ENCODE results near the gene LDB2. TPM values are rescaled to one million over a fixed set of nuclear protein-coding genes. Genes with fewer than 3 reads are reported as not detected.
"Not testable (repeated sequence)": the region's sequence is repeated elsewhere in the genome, so short reads cannot be mapped to it uniquely, and the experiment has no call there.

The LDB2 gene
- total and polyA plus RNA-seq, 3 donors from 2014 or later, result 14.6 to 17.8 (median 15.7) TPM

DNA sequence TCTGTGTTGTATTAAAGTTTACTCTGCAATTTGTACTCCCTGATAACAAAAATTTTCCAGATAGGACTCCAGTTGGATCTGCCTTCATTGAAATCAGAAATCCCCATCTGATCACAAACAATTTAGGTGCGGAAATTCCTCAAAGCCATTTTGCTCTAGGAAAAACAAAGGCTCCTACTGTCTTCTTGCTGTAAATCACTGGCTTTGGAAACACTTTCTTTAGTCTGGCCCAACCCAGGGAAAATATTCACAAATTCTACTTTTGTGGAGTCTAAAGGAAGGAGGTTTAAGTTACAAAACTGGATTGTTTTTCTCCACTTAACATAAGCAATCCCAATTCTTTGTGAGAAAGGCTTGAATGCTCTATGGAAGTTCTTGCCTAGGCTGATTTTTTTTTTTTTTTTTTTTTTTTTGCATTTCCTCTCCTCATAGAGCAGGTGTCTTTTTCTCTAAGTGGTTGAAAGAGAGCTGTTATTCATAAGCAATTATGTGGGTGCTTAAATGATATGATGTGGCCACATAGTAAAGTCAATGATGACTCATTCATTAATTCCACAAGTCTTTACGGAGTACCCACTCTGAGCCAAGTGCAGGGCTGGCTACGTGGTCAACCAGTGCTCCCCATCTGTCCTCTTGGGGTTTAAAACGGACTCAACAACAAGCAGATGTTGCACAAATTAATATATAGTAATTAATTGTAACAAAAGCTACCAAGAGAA lies 261.4 kb downstream of the LDB2 start:
- peaks cover 3% of the 10 kb centered on the region for H3K4me1 ChIP-seq
- no peak overlapping the region for H3K4me3 ChIP-seq
- DNase-seq, result no peak
- WGBS, 2 donors, result 63 to 65% methylated on average over 4 of the region's 4 CpGs
- no peaks in the 10 kb centered on the region for H3K27me3 ChIP-seq
- H3K36me3 ChIP-seq (ENCODE audit: low read depth, missing control alignments), result no peaks in the 10 kb centered on the region
- H3K9me3 ChIP-seq, result no peaks in the 10 kb centered on the region
- TF ChIP-seq, protein P1, sequence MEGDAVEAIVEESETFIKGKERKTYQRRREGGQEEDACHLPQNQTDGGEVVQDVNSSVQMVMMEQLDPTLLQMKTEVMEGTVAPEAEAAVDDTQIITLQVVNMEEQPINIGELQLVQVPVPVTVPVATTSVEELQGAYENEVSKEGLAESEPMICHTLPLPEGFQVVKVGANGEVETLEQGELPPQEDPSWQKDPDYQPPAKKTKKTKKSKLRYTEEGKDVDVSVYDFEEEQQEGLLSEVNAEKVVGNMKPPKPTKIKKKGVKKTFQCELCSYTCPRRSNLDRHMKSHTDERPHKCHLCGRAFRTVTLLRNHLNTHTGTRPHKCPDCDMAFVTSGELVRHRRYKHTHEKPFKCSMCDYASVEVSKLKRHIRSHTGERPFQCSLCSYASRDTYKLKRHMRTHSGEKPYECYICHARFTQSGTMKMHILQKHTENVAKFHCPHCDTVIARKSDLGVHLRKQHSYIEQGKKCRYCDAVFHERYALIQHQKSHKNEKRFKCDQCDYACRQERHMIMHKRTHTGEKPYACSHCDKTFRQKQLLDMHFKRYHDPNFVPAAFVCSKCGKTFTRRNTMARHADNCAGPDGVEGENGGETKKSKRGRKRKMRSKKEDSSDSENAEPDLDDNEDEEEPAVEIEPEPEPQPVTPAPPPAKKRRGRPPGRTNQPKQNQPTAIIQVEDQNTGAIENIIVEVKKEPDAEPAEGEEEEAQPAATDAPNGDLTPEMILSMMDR (IDR thresholded peaks at IDR 0.05), result no peak
- no peak for TF ChIP-seq POLR2A (IDR thresholded peaks at IDR 0.05)
- H3K27ac ChIP-seq, result no peak overlapping the region
- intact Hi-C loops (cut with DNase I; ENCODE audit: low total_unique reads), result no loop called here

DNA sequence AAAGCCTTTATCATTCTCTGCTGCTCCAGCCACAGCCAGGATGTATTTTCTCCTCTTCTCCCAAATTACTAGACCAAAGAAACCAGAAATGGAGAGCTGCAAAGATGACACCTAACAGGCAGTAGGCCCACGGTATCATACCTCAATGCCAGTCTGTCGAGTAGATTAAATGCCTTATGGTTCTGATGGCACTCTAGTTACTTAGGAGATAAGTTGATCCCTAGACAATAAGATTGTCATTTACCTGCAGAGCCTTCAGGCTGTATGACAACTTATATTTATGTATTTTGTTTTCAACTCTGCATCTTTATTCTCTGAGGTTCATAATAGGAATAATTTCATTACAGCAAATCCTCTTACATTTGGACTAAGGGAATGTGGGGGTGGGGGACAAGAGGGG lies 262.1 kb downstream of the LDB2 start:
- no peaks in the 10 kb centered on the region for H3K36me3 ChIP-seq (ENCODE audit: low read depth, missing control alignments)
- no peak for TF ChIP-seq POLR2A (IDR thresholded peaks at IDR 0.05)
- TF ChIP-seq, protein P1 (IDR thresholded peaks at IDR 0.05), result no peak
- intact Hi-C loops (cut with DNase I; ENCODE audit: low total_unique reads), result no loop called here
- H3K27me3 ChIP-seq, result no peaks in the 10 kb centered on the region
- no peaks in the 10 kb centered on the region for H3K9me3 ChIP-seq
- no peak overlapping the region for H3K27ac ChIP-seq
- H3K4me3 ChIP-seq, result no peak overlapping the region
- DNase-seq, result no peak
- 67 to 93% methylated on average over 2 of the region's 2 CpGs for WGBS, 2 donors
- peaks cover 3% of the 10 kb centered on the region for H3K4me1 ChIP-seq

DNA sequence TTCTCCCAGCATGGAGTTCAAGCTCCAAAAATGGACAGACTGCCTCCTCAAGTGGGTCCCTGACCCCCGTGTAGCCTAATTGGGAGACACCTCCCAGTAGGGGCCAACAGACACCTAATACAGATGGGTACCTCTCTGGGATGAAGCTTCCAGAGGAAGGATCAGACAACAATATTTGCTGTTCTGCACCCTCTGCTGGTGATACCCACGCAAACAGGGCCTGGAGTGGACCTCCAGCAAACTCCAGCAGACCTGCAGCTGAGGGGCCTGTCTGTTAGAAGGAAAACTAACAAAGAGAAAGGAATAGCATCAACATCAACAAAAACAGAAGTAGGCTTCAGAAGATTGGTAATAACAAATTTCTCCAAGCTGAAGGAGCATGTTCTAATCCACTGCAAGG lies 269.2 kb downstream of the LDB2 start:
- H3K27ac ChIP-seq; H3K4me1 ChIP-seq; H3K4me3 ChIP-seq; H3K9me3 ChIP-seq; H3K27me3 ChIP-seq; H3K36me3 ChIP-seq (ENCODE audit: low read depth, missing control alignments); intact Hi-C loops (cut with DNase I; ENCODE audit: low total_unique reads); DNase-seq: not testable (repeated sequence)
- WGBS, 2 donors, result 82 to 93% methylated on average over 2 of the region's 2 CpGs

DNA sequence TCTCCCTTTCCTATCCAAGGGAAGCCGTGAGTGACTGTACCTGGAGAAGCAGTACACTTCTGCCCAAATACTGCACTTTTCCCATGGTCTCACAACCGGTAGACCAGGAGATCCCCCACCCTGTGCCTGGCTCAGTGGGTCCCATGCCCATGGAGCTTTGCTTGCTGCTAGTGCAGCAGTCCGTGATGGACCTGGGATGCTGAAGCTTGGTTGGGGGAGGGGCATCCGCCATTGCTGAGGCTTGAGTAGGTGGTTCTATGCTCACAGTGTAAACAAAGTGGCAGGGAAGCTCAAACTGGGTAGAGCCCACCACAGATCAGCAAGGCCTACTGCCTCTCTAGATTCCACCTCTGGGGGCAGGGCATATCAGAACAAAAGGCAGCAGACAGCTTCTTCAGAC lies 269.6 kb downstream of the LDB2 start:
- H3K27me3 ChIP-seq; H3K4me3 ChIP-seq; H3K9me3 ChIP-seq; H3K36me3 ChIP-seq (ENCODE audit: low read depth, missing control alignments); DNase-seq; intact Hi-C loops (cut with DNase I; ENCODE audit: low total_unique reads); H3K27ac ChIP-seq; H3K4me1 ChIP-seq: not testable (repeated sequence)
- 78 to 92% methylated on average over 2 to 4 of the region's 4 CpGs for WGBS, 2 donors

DNA sequence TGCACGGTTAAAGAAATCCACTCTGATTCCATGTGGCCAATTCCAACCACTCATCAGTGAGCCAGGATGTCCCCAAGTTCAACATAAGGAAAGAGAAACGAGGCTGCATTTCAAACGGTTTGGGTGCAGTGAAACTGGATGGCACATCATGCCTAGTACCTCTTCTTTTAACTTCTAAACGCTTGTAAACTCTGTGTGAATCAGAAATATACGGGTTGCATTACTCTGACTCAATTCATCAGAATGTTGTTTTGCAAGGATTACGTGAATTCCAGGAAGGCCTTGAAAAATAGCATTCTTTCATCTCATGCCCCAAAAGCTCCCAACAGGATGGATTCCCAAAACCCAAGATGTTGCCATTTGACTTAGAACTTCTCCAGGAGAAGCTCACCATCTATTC lies 270.4 kb downstream of the LDB2 start:
- 62 to 85% methylated on average over 6 of the region's 6 CpGs for WGBS, 2 donors
- Histone ChIP-seq H3K27me3 (no peaks in the 10 kb centered on the region), H3K4me1 (no peaks in the 10 kb centered on the region), H3K9me3 (no peaks in the 10 kb centered on the region), H3K27ac (no peak overlapping the region), H3K4me3 (no peak overlapping the region), H3K36me3 (ENCODE audit: low read depth, missing control alignments) (no peaks in the 10 kb centered on the region)
- TF ChIP-seq, protein P1 (IDR thresholded peaks at IDR 0.05), result no peak
- TF ChIP-seq POLR2A (IDR thresholded peaks at IDR 0.05), result no peak
- DNase-seq, result no peak
- intact Hi-C loops (cut with DNase I; ENCODE audit: low total_unique reads), result no loop called here

DNA sequence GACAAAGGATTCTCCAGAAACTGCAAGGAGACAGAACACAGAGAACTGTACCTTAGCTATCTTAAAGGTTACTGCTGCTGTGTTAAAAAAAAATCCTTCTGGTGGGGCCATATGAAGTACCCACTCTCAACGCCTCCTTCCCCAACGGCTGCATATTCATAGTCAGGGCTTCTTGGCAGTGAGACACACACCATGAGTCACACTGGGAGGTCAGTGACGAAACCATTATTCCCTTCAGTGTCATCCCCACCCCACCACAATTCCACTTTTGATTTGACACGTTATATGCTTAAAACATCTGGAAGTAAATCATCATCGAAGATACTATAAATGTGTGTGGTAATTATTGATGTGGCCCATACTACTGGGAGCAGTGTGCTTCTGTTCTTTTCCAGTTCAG lies 271.5 kb downstream of the LDB2 start:
- no peaks in the 10 kb centered on the region for H3K4me1 ChIP-seq
- H3K4me3 ChIP-seq, result no peak overlapping the region
- no peak for TF ChIP-seq POLR2A (IDR thresholded peaks at IDR 0.05)
- TF ChIP-seq, protein P1 (IDR thresholded peaks at IDR 0.05), result no peak
- H3K27ac ChIP-seq, result no peak overlapping the region
- H3K36me3 ChIP-seq (ENCODE audit: low read depth, missing control alignments), result no peaks in the 10 kb centered on the region
- H3K27me3 ChIP-seq, result no peaks in the 10 kb centered on the region
- intact Hi-C loops (cut with DNase I; ENCODE audit: low total_unique reads), result no loop called here
- 63 to 66% methylated on average over 5 of the region's 5 CpGs for WGBS, 2 donors
- no peak for DNase-seq
- no peaks in the 10 kb centered on the region for H3K9me3 ChIP-seq
